Suprapubic skin (tissue), 4 donors: ENCODE measurements around the gene GAL3ST1.

Experiments
- EP300 ChIP-seq: sonication (generic); formaldehyde crosslinking; IDR thresholded peaks from one replicate; pipeline ENCODE4 v1.6.1; 2017; ENCODE audit warnings: antibody characterized with exemption
- POLR2A ChIP-seq, 2 donors: fragments of 450-650 bp; IDR thresholded peaks; one replicate each; pipeline ENCODE4 v1.6.1; 2017; ENCODE audit warnings: antibody characterized with exemption in 2 of 2, mild to moderate bottlenecking in 2 of 2, moderate library complexity in 2 of 2
- POLR2AphosphoS5 ChIP-seq, 3 donors: sonication (generic); formaldehyde crosslinking; IDR thresholded peaks; one replicate each; pipeline ENCODE4 v1.6.1; 2017; ENCODE audit warnings: antibody characterized with exemption in 3 of 3
- TF ChIP-seq, protein P1 (sequence below), 2 donors: fragments of 200-600 bp in 1 of 2; fragments of 450-650 bp in 1 of 2; sonication (generic) in 1 of 2; IDR thresholded peaks; one replicate each; pipeline ENCODE4 v1.5.1; 2016 to 2019; ENCODE audit warnings: antibody characterized with exemption in 2 of 2, mild to moderate bottlenecking in 1 of 2, moderate library complexity in 1 of 2

DNA sequence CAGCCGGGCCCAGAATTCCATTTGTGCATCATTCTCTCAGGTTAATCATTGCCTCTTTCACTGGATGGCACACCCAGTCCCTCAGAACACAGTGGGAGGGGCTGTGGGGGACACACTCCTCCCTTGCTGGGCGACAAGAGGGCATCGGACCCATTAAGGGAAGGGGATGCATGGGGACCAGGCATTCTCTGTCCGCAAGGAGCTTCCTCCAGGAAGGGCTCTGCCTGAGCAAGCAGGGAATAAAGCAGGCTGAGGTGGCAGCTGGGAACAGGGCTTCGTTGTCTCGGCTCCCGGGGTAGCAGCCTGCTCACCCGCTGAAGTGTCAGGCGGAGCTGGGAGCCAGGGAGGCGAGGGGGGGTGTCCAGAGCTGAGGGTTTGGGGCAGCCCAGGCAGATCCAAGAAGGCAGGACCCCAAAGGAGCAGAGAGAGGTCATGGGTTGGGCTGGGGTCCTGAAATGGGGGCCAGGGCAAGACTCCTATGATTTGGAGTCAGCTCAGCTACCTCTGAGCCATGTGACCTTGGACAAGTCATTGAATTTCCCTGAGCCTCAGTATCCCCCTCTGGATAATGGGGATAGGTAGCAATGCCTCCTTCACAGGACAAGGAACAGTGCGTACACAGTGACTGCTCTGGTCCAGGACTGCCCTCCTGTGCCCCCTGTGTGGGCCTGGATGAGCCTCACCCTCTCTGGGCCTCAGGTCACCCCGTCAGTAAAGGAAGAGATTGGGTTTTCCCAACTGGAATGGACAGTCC, 1.4 kb downstream of the GAL3ST1 start:
- TF ChIP-seq POLR2AphosphoS5 (IDR thresholded peaks at IDR 0.05) = no peak
- no peak for TF ChIP-seq EP300
- TF ChIP-seq, protein P1, sequence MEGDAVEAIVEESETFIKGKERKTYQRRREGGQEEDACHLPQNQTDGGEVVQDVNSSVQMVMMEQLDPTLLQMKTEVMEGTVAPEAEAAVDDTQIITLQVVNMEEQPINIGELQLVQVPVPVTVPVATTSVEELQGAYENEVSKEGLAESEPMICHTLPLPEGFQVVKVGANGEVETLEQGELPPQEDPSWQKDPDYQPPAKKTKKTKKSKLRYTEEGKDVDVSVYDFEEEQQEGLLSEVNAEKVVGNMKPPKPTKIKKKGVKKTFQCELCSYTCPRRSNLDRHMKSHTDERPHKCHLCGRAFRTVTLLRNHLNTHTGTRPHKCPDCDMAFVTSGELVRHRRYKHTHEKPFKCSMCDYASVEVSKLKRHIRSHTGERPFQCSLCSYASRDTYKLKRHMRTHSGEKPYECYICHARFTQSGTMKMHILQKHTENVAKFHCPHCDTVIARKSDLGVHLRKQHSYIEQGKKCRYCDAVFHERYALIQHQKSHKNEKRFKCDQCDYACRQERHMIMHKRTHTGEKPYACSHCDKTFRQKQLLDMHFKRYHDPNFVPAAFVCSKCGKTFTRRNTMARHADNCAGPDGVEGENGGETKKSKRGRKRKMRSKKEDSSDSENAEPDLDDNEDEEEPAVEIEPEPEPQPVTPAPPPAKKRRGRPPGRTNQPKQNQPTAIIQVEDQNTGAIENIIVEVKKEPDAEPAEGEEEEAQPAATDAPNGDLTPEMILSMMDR (IDR thresholded peaks at IDR 0.05) = no peak
- TF ChIP-seq POLR2A (IDR thresholded peaks at IDR 0.05) = no peak
